RWPE2 (cell line): ENCODE results near the gene FAM184B.

Experiments
- ATAC-seq: fragments of 200-7000 bp; cut with Tn5 transposase; 3 replicates; pipeline ENCODE4 v1.9.1; 2021; ENCODE audit warnings: low read depth
- DNase-seq: peaks from one replicate; pipeline ENCODE4 v3.0.0-alpha.2; 2020; ENCODE audit warnings: low spot score
- H3K27ac ChIP-seq: fragments of 450-650 bp; 2 replicates; pipeline ENCODE4 v1.5.1; 2017; ENCODE audit warnings: mild to moderate bottlenecking; ENCODE audit not compliant: poor library complexity, severe bottlenecking
- H3K27me3 ChIP-seq: fragments of 250-450 bp; sonication (Bioruptor Pico); 2 replicates; pipeline ENCODE4 v1.5.1; 2021; ENCODE audit warnings: mild to moderate bottlenecking, moderate library complexity; ENCODE audit not compliant: insufficient read depth, poor library complexity, severe bottlenecking
- H3K36me3 ChIP-seq: fragments of 250-450 bp; sonication (Bioruptor Pico); 2 replicates; pipeline ENCODE4 v1.5.1; 2020; ENCODE audit warnings: low read depth, mild to moderate bottlenecking, moderate library complexity
- H3K4me1 ChIP-seq: fragments of 250-450 bp; sonication (Bioruptor Pico); 2 replicates; pipeline ENCODE4 v1.5.1; 2021; ENCODE audit warnings: mild to moderate bottlenecking, moderate library complexity; ENCODE audit not compliant: insufficient read depth, poor library complexity, severe bottlenecking
- H3K4me3 ChIP-seq: fragments of 250-450 bp; sonication (Bioruptor Pico); 2 replicates; pipeline ENCODE4 v1.5.1; 2021; ENCODE audit warnings: mild to moderate bottlenecking, moderate library complexity; ENCODE audit not compliant: severe bottlenecking
- H3K9me3 ChIP-seq: fragments of 250-450 bp; sonication (Bioruptor Pico); 2 replicates; pipeline ENCODE4 v1.5.1; 2021; ENCODE audit warnings: mild to moderate bottlenecking, moderate library complexity; ENCODE audit not compliant: severe bottlenecking
- TF ChIP-seq, protein P1 (sequence below): fragments of 450-650 bp; IDR thresholded peaks from one replicate; pipeline ENCODE4 v1.5.1; 2017; ENCODE audit warnings: mild to moderate bottlenecking, moderate library complexity; ENCODE audit not compliant: poor library complexity, severe bottlenecking

The FAM184B gene

GRCh38 chr4:17701882-17702281 is 79.5 kb downstream of the FAM184B start:
- H3K4me3 ChIP-seq, result no peak overlapping the region
- TF ChIP-seq, protein P1, sequence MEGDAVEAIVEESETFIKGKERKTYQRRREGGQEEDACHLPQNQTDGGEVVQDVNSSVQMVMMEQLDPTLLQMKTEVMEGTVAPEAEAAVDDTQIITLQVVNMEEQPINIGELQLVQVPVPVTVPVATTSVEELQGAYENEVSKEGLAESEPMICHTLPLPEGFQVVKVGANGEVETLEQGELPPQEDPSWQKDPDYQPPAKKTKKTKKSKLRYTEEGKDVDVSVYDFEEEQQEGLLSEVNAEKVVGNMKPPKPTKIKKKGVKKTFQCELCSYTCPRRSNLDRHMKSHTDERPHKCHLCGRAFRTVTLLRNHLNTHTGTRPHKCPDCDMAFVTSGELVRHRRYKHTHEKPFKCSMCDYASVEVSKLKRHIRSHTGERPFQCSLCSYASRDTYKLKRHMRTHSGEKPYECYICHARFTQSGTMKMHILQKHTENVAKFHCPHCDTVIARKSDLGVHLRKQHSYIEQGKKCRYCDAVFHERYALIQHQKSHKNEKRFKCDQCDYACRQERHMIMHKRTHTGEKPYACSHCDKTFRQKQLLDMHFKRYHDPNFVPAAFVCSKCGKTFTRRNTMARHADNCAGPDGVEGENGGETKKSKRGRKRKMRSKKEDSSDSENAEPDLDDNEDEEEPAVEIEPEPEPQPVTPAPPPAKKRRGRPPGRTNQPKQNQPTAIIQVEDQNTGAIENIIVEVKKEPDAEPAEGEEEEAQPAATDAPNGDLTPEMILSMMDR, result no peak
- no peak for DNase-seq
- no peak for ATAC-seq
- H3K9me3 ChIP-seq, result no peaks in the 10 kb centered on the region
- peaks cover 6% of the 10 kb centered on the region for H3K27me3 ChIP-seq
- H3K36me3 ChIP-seq, result no peaks in the 10 kb centered on the region
- H3K27ac ChIP-seq, result no peak overlapping the region
- no peaks in the 10 kb centered on the region for H3K4me1 ChIP-seq

DNA sequence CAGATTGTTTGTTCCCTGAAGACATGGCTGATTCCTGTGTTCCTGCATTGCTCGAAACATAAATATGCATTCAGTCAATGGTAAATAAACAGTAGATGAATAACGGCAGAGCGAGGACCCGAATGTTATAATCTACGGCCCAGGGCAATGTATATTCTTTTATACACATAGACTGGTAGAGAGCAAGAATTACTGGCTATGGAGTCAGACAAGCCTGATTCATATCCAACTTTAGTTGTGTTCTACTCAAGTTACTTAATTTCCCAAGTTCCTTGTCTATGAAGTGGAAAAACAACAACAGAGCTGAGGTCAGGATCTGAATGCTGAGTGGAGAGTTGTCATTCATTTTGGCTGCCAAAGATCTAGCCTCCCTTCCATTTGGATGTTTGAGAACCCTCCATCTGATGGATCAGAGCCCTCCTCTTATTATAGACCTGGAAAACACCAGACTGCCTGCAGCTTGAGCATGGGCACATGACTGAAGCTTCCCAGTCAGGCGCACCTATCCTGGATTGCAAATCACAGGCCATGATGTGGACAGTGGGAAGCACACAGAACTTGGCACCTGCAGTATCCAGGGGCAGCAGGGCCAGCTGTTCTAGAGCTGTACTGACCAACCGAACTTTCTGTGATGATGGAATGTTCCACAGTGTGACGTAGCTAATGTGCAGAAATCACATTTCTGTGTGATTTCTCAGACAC is 80.1 kb downstream of the FAM184B start:
- Histone ChIP-seq H3K27me3 (peaks cover 6% of the 10 kb centered on the region), H3K27ac (no peak overlapping the region), H3K9me3 (no peaks in the 10 kb centered on the region), H3K4me1 (no peaks in the 10 kb centered on the region), H3K36me3 (no peaks in the 10 kb centered on the region), H3K4me3 (no peak overlapping the region)
- TF ChIP-seq, protein P1, result no peak
- DNase-seq (no peak), ATAC-seq (no peak)

DNA sequence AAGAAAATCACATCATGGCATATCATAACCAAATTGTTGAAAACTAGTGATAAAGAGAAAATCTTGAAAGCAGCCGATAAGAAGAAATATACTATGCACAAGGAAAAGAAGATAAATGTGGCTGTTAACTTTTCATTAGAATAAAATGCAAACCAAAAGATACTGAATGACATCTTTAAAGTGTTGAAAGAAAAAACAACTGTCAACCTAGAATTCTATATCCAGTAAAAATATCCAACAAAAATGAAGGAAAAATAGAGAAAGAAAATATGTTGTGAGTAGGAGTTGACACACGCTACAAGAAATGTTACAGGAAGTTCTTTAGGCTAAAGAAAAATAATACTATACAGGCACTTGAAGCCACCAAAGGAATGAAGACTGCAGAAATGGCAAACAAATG is 82.0 kb downstream of the FAM184B start:
- H3K27ac ChIP-seq, result no peak overlapping the region
- H3K4me3 ChIP-seq, result no peak overlapping the region
- ATAC-seq (no peak), DNase-seq (no peak)
- H3K4me1 ChIP-seq, result no peaks in the 10 kb centered on the region
- H3K36me3 ChIP-seq, result no peaks in the 10 kb centered on the region
- H3K27me3 ChIP-seq, result no peaks in the 10 kb centered on the region
- no peaks in the 10 kb centered on the region for H3K9me3 ChIP-seq
- TF ChIP-seq, protein P1, result no peak

GRCh38 chr4:17698116-17698515 is 83.3 kb downstream of the FAM184B start:
- H3K27ac ChIP-seq, result no peak overlapping the region
- H3K9me3 ChIP-seq, result no peaks in the 10 kb centered on the region

DNA sequence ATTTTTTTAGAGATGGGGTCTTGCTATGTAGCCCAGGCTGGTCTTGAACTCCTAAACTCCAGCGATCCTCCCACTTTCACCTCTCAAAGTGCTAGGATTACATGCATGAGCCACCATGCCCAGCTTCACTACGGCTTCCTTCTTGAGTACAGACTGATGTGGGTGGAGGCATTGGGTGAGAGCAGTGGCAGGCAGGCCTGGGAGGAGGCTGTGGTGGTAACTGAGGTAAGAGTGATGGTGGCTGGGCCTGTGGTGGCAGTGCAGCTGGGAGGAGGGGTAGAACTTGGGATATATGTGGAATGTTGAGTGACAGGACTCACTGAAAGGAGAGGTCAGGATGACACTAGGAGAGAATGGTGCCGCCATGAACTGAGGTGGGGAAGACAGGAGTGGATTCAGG is 86.1 kb downstream of the FAM184B start:
- Histone ChIP-seq H3K9me3 (no peaks in the 10 kb centered on the region), H3K27ac (no peak overlapping the region), H3K4me1 (no peaks in the 10 kb centered on the region), H3K4me3 (no peak overlapping the region), H3K27me3 (no peaks in the 10 kb centered on the region), H3K36me3 (no peaks in the 10 kb centered on the region)
- TF ChIP-seq, protein P1, result no peak
- no peak for ATAC-seq
- no peak for DNase-seq

More at GRCh38 chr4:17698116-17698515, 83.3 kb downstream of the FAM184B start:
- Histone ChIP-seq H3K4me3 (no peak overlapping the region), H3K27me3 (no peaks in the 10 kb centered on the region), H3K4me1 (no peaks in the 10 kb centered on the region), H3K36me3 (no peaks in the 10 kb centered on the region)
- ATAC-seq, result no peak
- TF ChIP-seq, protein P1, result no peak
- DNase-seq, result no peak
